GM12878 (cell line): Measurements from ENCODE around the gene DMD. TPM values are rescaled to one million over a fixed set of nuclear protein-coding genes. Genes with fewer than 3 reads are reported as not detected.

Experiments used
- ATAC-seq: fragments of 200-7000 bp; cut with Tn5 transposase; 3 replicates; pipeline ENCODE4 v1.9.1; 2020; ENCODE audit warnings: mild to moderate bottlenecking, moderate library complexity
- BruUV-seq: library from RNA; stranded (reverse); fragments of 400-500 nt; replicated peaks from 2 replicates; lab custom pipeline; 2021; lab: Mats Ljungman, UMichigan
- CTCF ChIA-PET: fragments of 300-600 bp; sonication (Branson Sonifier 250); formaldehyde crosslinking; extraction: SDS; loops from one replicate; lab custom pipeline; 2021; ENCODE audit warnings: inconsistent platforms; lab: Yijun Ruan, JAX
- POLR2A ChIA-PET: fragments of 350-600 bp; formaldehyde crosslinking; extraction: SDS; loops from one replicate; lab custom pipeline; 2021; ENCODE audit warnings: inconsistent platforms; lab: Charles Lee
- RAD21 ChIA-PET: fragments of 300-600 bp; sonication (Branson Sonifier 250); formaldehyde crosslinking; loops from one replicate; lab custom pipeline; 2023; ENCODE audit warnings: antibody characterized with exemption; ENCODE audit not compliant: unreplicated experiment; lab: Charles Lee
- SMC1A ChIA-PET: fragments of 300-600 bp; sonication (Branson Sonifier 250); formaldehyde crosslinking; loops from one replicate; lab custom pipeline; 2023; ENCODE audit not compliant: unreplicated experiment, uncharacterized antibody; lab: Charles Lee
- DNase-seq: peaks from one replicate; pipeline ENCODE4 v3.0.0-alpha.2; 2011; ENCODE audit warnings: low read depth, low spot score
- FAIRE-seq: peaks from 3 replicates; lab custom pipeline; 2011; peaks lifted over from hg19 to GRCh38; lab: Jason Lieb, UNC
- H2AFZ ChIP-seq: 2 replicates; pipeline ENCODE4 v1.6.0; 2011; ENCODE audit warnings: low read depth, low read length, control low read depth; ENCODE audit not compliant: control insufficient read depth
- H3K27ac ChIP-seq: 2 replicates; pipeline ENCODE4 v1.5.1; 2011; ENCODE audit warnings: control low read depth; ENCODE audit not compliant: control insufficient read depth, insufficient read depth
- H3K27me3 ChIP-seq, 2 experiments: replicated peaks in 1 of 2; 2 replicates each; pipeline versions ENCODE4 v1.6.0 to v1.6.1; 2011; ENCODE audit warnings: low read length in 1 of 2; ENCODE audit not compliant: control insufficient read depth in 2 of 2, insufficient read depth in 2 of 2
- H3K36me3 ChIP-seq, 2 experiments: 2 replicates each; pipeline ENCODE4 v1.5.1; 2011; ENCODE audit warnings: low read length in 1 of 2; ENCODE audit not compliant: control insufficient read depth in 2 of 2, insufficient read depth in 2 of 2
- H3K4me1 ChIP-seq: 2 replicates; pipeline ENCODE4 v1.6.1; 2011; ENCODE audit warnings: mild to moderate bottlenecking, low read length, moderate library complexity, mixed read lengths; ENCODE audit not compliant: control insufficient read depth, insufficient read depth
- H3K4me2 ChIP-seq: 2 replicates; pipeline ENCODE4 v1.6.0; 2011; ENCODE audit warnings: control low read depth; ENCODE audit not compliant: control insufficient read depth, insufficient read depth
- H3K4me3 ChIP-seq: fragments of 200-600 bp; sonication (generic); 2 replicates; pipeline ENCODE4 v1.5.1; 2016
- H3K79me2 ChIP-seq: 2 replicates; pipeline ENCODE4 v1.6.0; 2011; ENCODE audit warnings: low read length; ENCODE audit not compliant: control insufficient read depth, insufficient read depth
- H3K9ac ChIP-seq: 2 replicates; pipeline ENCODE4 v1.8.0; 2011; ENCODE audit warnings: low read length, control low read depth, mixed read lengths; ENCODE audit not compliant: control insufficient read depth, insufficient read depth
- H3K9me3 ChIP-seq: replicated peaks from 3 replicates; pipeline ENCODE4 v1.5.1; 2011; ENCODE audit warnings: mild to moderate bottlenecking, low read length; ENCODE audit not compliant: control insufficient read depth, insufficient read depth
- H4K20me1 ChIP-seq: 2 replicates; pipeline ENCODE4 v1.6.0; 2011; ENCODE audit not compliant: control insufficient read depth, insufficient read depth
- IRF4 ChIP-seq: IDR thresholded peaks from 2 replicates; pipeline ENCODE4 v1.6.1; 2011; ENCODE audit warnings: low read depth, low read length
- RCOR1 ChIP-seq: conservative IDR thresholded peaks from 2 replicates; pipeline ENCODE4 v1.6.1; 2012; ENCODE audit warnings: low read depth, low read length, improper control_type of control experiment
- RFX5 ChIP-seq: IDR thresholded peaks from 2 replicates; pipeline ENCODE4 v1.6.1; 2011; ENCODE audit warnings: low read depth, low read length, improper control_type of control experiment
- SREBF1 ChIP-seq: IDR thresholded peaks from 2 replicates; pipeline ENCODE4 v1.6.1; 2012; ENCODE audit warnings: mild to moderate bottlenecking, low read length
- WGBS: methylation state at CpG from one replicate; pipeline ENCODE4 v1.1.6; 2016; ENCODE audit warnings: low lambda C conversion rate; ENCODE audit not compliant: insufficient replicate concordance, insufficient coverage; ENCODE audit errors: missing lambda C conversion rate; 5-methylcytosine and 5-hydroxymethylcytosine counted together
- in situ Hi-C: fragments of 300-500 bp; cut with MboI; formaldehyde crosslinking; loops from 9 replicates; pipeline ENCODE4 v1.14.3; 2018; ENCODE audit warnings: mixed read lengths
- intact Hi-C: fragments of 100-400 bp; cut with micrococcal nuclease; formaldehyde crosslinking; loops from one replicate; pipeline ENCODE4 v1.14.2; 2022; ENCODE audit not compliant: unreplicated experiment
- polyA plus RNA-seq, 11 experiments: library from polyadenylated mRNA; depleted of rRNA in 4 of 11; unstranded in 6 of 11; stranded (reverse) in 5 of 11; fragments of >200 nt; fragmentation: Nextera tagmentation in 4 of 11; fragmentation: Illumina TruSeq in 1 of 11; extraction: Ambion mirVana in 4 of 11; extraction: Trizol in 1 of 11; gene quantifications; 1 replicate in 1 of 11; 2 replicates in 10 of 11; pipeline versions ENCODE4 v1.2.1 to v1.2.3, GENCODE V29; 2011 to 2016; ENCODE audit warnings: inconsistent platforms in 2 of 11, missing spikeins in 2 of 11, low read depth in 1 of 11
- total RNA-seq, 4 experiments: library from RNA; depleted of rRNA in 3 of 4; stranded (reverse); fragments of >200 nt in 3 of 4; fragmentation: Illumina TruSeq in 1 of 4; extraction: Trizol in 1 of 4; gene quantifications; 2 replicates each; pipeline versions ENCODE4 v1.2.1 to v1.2.3, GENCODE V29; 2013 to 2021
- TF ChIP-seq, protein P1 (sequence below), 3 experiments: IDR thresholded peaks in 2 of 3; conservative IDR thresholded peaks in 1 of 3; 2 replicates each; pipeline ENCODE4 v1.5.1; 2011; ENCODE audit warnings: low read depth in 3 of 3, low read length in 3 of 3, mild to moderate bottlenecking in 3 of 3, control low read depth in 2 of 3, moderate library complexity in 2 of 3, inconsistent platforms in 1 of 3, mixed read lengths in 1 of 3; ENCODE audit not compliant: control insufficient read depth in 2 of 3, insufficient read depth in 1 of 3; ENCODE audit errors: extremely low read depth in 1 of 3

Gene DMD
- total and polyA plus RNA-seq, 10 of the 15 experiments (the other 5 are each of a cell fraction or from before 2014, with no cell fraction given), result 1.4 to 24.3 (median 4.3) TPM

GRCh38 chrX:32118832-32119231 is 1092.5 kb downstream of the DMD start (continued):
- TF ChIP-seq SREBF1 (no peak), RCOR1 (no peak), IRF4 (no peak)

GRCh38 chrX:32116047-32116446 is 1095.3 kb downstream of the DMD start:
- Histone ChIP-seq H3K27me3 (no peaks in the 10 kb centered on the region), H3K27ac (no peak overlapping the region), H3K36me3 (no peaks in the 10 kb centered on the region), H3K79me2 (no peaks in the 10 kb centered on the region), H3K4me1 (no peaks in the 10 kb centered on the region), H3K9me3 (no peaks in the 10 kb centered on the region), H4K20me1 (no peaks in the 10 kb centered on the region), H3K4me3 (no peak overlapping the region), H3K4me2 (no peak overlapping the region), H3K9ac (no peak overlapping the region), H2AFZ (no peak overlapping the region)
- intact Hi-C loops, result no loop called here
- 26% methylated on average over 3 of the region's 3 CpGs for WGBS
- ChIA-PET POLR2A (no interaction called here), CTCF (no interaction called here), SMC1A (no interaction called here), RAD21 (no interaction called here)
- BruUV-seq, result no TSS peak
- DNase-seq (no peak), ATAC-seq (no peak), FAIRE-seq (no peak)
- TF ChIP-seq, protein P1, sequence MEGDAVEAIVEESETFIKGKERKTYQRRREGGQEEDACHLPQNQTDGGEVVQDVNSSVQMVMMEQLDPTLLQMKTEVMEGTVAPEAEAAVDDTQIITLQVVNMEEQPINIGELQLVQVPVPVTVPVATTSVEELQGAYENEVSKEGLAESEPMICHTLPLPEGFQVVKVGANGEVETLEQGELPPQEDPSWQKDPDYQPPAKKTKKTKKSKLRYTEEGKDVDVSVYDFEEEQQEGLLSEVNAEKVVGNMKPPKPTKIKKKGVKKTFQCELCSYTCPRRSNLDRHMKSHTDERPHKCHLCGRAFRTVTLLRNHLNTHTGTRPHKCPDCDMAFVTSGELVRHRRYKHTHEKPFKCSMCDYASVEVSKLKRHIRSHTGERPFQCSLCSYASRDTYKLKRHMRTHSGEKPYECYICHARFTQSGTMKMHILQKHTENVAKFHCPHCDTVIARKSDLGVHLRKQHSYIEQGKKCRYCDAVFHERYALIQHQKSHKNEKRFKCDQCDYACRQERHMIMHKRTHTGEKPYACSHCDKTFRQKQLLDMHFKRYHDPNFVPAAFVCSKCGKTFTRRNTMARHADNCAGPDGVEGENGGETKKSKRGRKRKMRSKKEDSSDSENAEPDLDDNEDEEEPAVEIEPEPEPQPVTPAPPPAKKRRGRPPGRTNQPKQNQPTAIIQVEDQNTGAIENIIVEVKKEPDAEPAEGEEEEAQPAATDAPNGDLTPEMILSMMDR (IDR thresholded peaks at IDR 0.05 in 2 of 3, conservative IDR thresholded peaks at IDR 0.05 in 1 of 3; ENCODE audit: control insufficient read depth in 2 of 3, extremely low read depth in 1 of 3, insufficient read depth in 1 of 3, low read depth in 3 of 3, low read length in 3 of 3), result 0 out of 6 replicates have a peak, but pooled peaks of 1 of the 3 experiments have one; percentile 4
- TF ChIP-seq RFX5, result no peak
- in situ Hi-C loops, result no loop called here
